T-helper 1 cell (primary cell): ENCODE data around the gene GTF2A1.
"Not testable (repeated sequence)": the region's sequence is repeated elsewhere in the genome, so short reads cannot be mapped to it uniquely, and the experiment has no call there.

ENCODE experiments used
- DNase-seq, 5 donors: peaks; one replicate each; pipeline ENCODE4 v3.0.0-alpha.2; 2012 to 2020
- total RNA-seq, 4 donors: gene quantifications; one replicate each; lab custom pipeline; 2026; lab: John Stamatoyannopoulos, UW

Gene GTF2A1
- total RNA-seq: 38.0 to 62.1 (median 45.7) reads per million in 4 donors

GRCh38 chr14:81220830-81221578 lies at the start of gene GTF2A1:
Gene GTF2A1 (minus strand): TSS chr14:81220959. CDS start chr14:81220518, 441 bp downstream.
- DNase-seq: peak; percentile 90 to 97 (median 95)

DNA sequence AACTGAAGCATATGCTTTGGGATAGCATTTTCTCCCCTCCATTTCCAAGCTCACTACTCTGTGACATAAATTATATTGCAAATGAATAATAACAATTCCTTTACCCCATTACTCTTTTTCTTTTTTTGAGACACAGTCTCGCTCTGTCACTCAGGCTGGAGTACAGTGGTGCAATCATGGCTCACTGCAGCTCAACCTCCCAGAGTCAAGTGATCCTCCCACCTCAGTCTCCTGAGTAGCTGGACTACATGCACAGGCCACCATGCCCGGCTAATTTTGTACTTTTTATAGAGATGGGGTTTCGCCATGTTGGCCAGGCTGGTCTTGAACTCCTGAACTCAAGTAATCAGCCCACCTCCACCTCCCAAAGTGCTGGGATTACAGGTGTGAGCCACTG lies 49.2 kb upstream of the GTF2A1 start:
- no peak for DNase-seq

GRCh38 chr14:81269100-81269978 lies 48.6 kb upstream of the GTF2A1 start:
- peak in 1 of 5 donors; percentile 45 for DNase-seq

- no peak for DNase-seq
These were observed 47.3 kb upstream of the GTF2A1 start for GRCh38 chr14:81268016-81268416.

DNA sequence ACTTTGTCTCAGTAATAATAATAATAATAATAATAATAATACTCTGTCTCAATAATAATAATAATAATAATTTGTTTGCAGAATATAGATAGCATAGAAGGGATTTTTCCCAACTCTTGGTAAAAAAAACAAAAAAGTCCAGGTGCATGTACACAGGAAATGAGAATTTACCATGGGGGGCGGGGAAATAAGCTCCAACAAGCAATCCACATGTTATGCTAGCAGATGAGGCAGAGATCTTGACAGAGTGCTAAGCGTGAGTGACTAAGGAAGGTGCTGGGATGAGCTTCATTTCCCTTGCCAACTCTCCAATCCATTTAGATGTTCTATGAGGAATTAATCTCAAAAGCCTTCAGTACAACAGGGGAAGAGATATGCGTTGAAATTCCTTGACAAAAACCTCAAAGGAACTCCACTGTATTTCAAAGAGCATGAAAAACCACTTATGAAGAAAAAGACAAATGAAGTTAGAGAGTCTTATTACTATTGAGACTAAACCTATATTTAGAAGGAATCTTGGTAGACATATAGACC lies 44.9 kb upstream of the GTF2A1 start:
- DNase-seq: no peak

GRCh38 chr14:81264671-81265070 lies 43.9 kb upstream of the GTF2A1 start:
- no peak for DNase-seq

DNA sequence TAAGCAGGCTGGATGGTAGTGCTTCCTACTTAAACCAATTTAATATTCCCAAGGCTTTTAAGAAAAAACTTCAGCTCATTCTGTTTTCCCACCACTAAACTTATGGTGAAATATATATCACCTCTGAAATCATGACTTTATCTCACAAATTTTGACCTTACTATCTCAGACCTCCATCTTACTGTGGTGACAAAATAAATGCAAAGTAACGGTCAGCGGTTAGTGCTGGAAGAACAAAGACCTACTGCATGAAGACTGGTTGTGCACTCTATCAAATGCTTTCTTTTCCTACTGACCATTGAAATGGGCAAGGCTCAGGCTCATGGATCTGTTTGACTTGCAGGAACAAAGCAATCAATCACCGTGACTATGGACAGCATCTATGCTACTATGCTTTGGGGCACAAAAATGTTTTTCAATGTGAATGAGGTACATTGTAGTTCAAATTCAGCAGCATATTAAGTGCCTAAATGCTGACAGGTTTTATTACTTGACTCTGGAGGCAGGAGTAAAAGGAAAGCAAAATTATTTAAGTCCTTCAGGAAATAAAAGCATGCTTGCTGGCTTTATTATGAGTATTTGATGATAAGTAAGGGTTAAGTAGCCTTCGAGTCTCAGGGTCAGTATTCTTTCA lies 43.1 kb upstream of the GTF2A1 start:
- DNase-seq: no peak

DNA sequence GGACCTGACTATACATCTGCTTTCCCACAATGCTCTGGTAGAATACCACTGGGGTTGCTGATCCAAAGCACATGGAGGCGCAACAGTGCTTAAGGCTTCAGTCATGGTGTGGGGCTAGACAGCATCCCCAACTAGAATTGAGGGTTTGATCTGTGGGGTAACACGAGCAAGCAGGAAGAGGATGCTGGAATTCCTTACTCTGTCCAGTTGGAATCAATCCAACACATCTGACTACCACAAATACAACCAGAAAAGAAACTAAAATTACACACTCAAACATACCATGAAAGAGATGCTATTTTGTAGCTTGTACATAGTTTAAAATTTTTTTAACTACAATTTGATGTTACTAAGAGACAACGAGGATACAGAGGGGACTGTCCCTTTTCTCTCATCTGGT lies 40.4 kb upstream of the GTF2A1 start:
- no peak for DNase-seq

GRCh38 chr14:81260732-81261131 lies 40.0 kb upstream of the GTF2A1 start:
- no peak for DNase-seq

DNA sequence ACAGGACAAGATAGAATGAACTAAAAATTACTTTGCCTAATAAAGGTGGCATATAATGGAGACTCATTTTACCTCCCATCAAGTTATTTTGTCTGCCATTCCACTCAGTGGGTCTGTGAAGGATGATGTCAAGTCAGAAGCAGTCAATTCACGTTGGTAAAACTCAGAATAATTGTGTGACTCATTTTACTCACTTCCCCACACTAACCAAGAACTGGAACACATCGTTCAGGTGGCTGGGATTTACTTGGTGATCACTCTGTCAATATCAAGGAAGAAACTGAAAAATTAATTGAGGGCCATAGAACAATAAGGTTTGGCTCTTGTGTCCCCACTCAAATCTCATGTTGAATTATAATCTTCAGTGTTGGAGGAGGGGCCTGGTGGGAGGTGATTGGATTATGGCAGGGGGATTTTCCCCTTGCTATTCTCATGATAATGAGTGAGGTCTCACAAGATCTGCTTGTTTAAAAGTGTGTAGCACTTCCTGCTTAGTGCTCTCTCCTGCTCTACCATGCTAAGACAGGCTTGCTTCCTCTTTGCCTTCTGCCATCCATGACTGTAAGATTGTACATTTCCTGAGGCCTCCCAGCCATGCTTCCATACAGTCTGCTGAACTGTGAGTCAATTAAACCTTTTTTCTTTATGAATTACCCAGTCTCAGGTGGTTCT lies 35.7 kb upstream of the GTF2A1 start:
- no peak for DNase-seq

GRCh38 chr14:81252278-81252677 lies 31.5 kb upstream of the GTF2A1 start:
- DNase-seq: no peak

DNA sequence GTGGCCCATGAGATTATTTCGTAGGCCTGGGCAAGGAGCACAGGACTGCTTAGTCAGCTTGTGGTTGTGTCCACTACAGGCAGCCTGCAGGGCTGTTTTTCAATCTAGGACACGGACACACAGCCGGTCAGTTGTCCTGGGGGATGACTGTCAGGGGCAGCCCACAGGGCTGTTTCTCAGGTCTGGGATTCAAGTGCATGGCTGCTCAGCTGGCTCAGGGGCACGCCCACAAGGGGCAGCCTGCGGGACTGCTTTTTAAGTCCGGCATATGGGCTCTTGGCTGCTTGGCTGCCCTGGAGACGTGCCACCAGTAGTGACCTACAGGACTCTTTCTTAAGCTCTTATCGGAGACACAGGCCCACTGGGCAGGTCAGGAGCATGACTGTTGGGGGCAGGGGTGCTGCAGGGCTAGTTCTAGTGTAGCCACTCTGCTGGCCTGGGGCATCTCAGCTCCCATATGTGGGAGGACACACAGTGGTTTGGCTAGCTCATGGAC lies 26.6 kb upstream of the GTF2A1 start:
- DNase-seq: no peak

- peak in 1 of 5 donors; percentile 16 for DNase-seq
These were observed 25.9 kb upstream of the GTF2A1 start for GRCh38 chr14:81246461-81247270.

GRCh38 chr14:81245771-81246170 lies 25.0 kb upstream of the GTF2A1 start:
- no peak for DNase-seq

GRCh38 chr14:81244431-81244830 lies 23.7 kb upstream of the GTF2A1 start:
- not testable (repeated sequence) for DNase-seq

DNA sequence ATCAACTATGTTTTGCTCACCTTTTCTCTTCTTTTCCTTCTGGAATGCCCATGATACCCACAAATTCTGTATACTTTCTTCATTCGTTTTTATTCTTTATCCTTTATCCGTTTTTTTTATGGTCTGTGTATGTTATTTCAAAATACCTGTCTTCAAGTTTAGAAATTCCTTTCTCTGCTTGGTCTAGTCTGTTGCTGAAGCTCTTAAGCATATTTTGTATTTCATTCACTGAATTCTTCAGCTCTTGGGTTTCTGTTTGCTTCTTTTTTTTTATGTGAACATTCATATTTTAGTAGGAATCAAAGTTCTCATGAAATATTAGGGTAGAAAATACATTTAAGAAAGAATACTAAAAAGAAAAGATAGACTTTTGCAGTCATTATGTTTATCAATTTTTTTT lies 22.7 kb upstream of the GTF2A1 start:
- DNase-seq: no peak

GRCh38 chr14:81236849-81237248 lies 16.1 kb upstream of the GTF2A1 start:
- not testable (repeated sequence) for DNase-seq

DNA sequence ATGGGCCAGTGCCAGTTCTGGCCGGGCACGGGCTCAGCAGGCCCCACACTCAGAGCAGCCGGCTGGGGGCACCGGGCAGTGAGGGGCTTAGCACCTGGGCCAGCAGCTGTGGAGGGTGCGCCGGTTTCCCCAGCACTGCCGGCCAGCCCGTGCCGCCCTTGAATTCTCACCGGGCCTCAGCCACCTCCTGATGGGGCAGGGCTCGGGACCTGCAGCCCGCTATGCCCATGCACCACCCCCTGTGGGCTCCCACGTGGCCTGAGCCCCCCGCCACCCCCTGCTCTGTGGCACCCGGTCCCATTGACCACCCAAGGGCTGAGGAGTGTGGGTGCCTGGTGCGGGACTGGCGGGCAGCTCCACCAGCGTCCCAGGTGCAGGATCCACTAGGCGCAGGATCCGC lies 15.4 kb upstream of the GTF2A1 start:
- DNase-seq: no peak

DNA sequence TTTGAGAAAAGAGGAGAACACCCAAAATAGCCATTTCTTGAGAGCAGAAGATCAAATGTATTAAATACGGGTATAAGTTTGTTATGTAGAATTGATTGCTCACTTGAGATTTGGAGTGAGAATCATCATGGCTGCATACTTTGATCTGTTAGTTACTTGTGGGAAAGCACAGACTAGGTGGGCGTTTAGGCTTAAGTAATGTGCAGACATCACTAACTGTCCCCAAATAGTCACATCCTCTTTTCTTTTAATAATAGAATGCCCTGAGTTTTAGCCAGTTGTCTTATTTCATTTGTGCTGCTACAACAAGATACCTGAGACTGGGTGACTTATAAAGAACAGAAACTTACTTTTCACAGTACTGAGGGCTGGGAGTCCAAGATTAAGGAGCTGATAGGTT lies 14.3 kb upstream of the GTF2A1 start:
- no peak for DNase-seq

GRCh38 chr14:81234278-81234677 lies 13.5 kb upstream of the GTF2A1 start:
- DNase-seq: no peak

- no peak for DNase-seq
These were observed 12.9 kb upstream of the GTF2A1 start for GRCh38 chr14:81233615-81234014.
